OCI-LY1 (cell line): ENCODE measurements around the gene P3H2.

Source experiments
- CTCF ChIP-seq: fragments of 200-600 bp; sonication (generic), shearing (Covaris generic); IDR thresholded peaks from 2 replicates; pipeline ENCODE4 v1.5.1; 2017; ENCODE audit warnings: mild to moderate bottlenecking, antibody characterized with exemption, low read length, moderate library complexity, mixed read lengths
- EZH2 ChIP-seq: fragments of 200-600 bp; sonication (generic), shearing (Covaris generic); IDR thresholded peaks from 2 replicates; pipeline ENCODE4 v1.8.0; 2017; ENCODE audit warnings: borderline replicate concordance, mixed run types, mild to moderate bottlenecking, antibody characterized with exemption, low read length, moderate library complexity, mixed read lengths

- TF ChIP-seq CTCF (no peak), EZH2 (no peak)
Measured at GRCh38 chr3:190119461-190120268, 1.0 kb downstream of the P3H2 start.
